GM18870 (cell line): Measurements from ENCODE around the gene BAZ1A.

ENCODE experiments used
- ATAC-seq: cut with Tn5 transposase; IDR thresholded peaks from one replicate; pipeline ENCODE4 v1.9.1; 2021; ENCODE audit warnings: moderate library complexity; ENCODE audit not compliant: unreplicated experiment

The BAZ1A gene, protein sequence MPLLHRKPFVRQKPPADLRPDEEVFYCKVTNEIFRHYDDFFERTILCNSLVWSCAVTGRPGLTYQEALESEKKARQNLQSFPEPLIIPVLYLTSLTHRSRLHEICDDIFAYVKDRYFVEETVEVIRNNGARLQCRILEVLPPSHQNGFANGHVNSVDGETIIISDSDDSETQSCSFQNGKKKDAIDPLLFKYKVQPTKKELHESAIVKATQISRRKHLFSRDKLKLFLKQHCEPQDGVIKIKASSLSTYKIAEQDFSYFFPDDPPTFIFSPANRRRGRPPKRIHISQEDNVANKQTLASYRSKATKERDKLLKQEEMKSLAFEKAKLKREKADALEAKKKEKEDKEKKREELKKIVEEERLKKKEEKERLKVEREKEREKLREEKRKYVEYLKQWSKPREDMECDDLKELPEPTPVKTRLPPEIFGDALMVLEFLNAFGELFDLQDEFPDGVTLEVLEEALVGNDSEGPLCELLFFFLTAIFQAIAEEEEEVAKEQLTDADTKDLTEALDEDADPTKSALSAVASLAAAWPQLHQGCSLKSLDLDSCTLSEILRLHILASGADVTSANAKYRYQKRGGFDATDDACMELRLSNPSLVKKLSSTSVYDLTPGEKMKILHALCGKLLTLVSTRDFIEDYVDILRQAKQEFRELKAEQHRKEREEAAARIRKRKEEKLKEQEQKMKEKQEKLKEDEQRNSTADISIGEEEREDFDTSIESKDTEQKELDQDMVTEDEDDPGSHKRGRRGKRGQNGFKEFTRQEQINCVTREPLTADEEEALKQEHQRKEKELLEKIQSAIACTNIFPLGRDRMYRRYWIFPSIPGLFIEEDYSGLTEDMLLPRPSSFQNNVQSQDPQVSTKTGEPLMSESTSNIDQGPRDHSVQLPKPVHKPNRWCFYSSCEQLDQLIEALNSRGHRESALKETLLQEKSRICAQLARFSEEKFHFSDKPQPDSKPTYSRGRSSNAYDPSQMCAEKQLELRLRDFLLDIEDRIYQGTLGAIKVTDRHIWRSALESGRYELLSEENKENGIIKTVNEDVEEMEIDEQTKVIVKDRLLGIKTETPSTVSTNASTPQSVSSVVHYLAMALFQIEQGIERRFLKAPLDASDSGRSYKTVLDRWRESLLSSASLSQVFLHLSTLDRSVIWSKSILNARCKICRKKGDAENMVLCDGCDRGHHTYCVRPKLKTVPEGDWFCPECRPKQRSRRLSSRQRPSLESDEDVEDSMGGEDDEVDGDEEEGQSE (N-terminal part only)

DNA sequence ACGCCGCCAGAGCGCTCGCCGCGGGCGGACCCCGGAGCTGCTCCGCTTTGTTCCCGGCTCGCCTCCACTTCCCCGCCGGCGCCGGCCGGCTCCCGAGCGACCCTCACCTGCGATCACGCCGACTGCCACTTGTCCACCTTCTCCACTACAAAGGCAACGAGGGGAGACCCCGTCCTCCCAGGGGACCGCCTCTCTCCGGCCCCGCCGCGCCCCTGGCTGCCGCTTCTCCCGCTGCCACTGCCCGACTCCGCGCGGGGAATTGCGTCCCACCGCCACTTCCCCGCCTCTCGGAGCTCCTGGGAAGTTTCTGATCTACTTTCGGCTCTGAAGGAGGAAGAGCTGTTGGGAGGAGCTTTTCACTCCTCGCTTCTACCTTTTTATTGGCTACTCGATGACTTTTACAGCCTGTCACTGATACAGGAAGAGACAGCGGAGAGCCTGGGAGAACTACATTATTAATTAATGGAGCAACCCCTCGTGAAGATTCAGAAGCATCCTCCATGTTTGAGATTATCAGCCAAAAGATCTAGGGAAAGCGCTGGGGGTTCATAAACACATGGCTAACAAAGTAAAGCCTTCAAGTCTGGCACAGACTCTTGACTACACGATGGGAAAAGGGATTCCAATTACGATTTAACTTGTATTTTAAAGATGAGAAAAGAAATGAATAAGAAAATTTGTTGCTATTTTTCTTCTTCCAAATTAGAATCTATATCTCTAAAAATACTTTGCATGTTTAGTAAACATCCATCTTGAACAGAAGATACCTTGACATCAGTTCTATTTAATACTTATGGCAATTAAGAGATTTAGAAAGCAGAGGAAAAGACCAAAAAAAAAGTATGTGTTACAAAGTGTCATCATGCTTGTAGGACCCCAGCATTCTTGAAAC lies at the start of gene BAZ1A:
Gene BAZ1A (minus strand): TSS at position 330 of the 892 bp plus-strand sequence. CDS start 756 bp downstream, outside the sequence.
- no peak for ATAC-seq

DNA sequence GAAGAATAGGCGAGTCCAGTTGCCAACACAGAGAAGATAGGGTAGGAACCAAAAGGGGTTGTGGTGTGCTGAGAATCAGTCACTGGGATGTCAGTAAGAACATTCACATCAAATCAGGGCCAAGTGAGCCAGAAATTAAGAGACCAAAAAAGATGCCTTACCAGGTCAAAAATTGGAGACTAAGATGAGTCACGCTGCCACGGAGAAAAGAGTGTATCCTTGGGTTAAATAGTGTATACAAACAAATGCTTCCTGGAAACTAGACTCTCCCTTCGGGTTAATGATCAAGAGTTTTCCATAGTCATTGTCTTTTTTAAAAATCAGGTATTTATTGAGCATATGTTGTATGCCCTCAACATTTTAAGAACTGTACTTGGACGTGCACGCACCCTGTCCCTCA lies 45.2 kb upstream of the BAZ1A start:
- ATAC-seq: no peak

DNA sequence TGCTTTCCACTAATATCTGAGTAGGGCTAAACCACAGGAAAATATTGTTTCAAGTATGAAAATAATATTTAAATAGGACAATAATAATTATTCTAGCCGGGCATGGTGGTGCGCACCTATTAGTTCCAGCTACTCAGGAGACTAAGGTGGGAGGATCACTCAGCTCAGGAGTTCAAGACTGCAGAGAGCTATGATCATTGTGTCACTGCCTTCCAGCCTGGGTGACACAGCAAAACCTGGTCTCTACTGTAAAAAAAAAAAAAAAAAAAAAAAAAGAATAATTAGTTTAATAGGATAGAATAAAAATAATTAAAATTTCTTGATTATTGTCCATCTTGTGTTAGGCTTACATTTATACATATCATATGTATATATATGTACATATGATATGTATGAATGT lies 38.5 kb upstream of the BAZ1A start:
- no peak for ATAC-seq

DNA sequence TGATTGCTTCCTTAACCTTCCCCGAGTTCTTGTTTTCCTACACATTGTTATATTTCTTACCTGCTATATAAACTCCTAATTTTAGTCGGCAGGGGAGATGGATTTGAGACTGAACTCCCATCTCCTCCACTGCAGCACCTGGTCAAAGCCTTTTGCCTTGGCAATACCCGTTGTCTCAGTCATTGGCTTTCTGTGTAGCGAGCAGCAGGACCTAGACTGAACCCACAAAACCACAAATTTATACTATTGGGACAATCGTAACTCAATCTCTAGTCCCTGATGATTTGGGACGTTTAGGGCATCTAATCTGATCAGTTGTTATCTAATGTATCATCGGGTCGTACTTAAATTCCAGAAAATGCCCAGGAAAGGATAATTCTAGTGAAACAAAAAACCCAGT lies 37.8 kb upstream of the BAZ1A start:
- no peak for ATAC-seq

DNA sequence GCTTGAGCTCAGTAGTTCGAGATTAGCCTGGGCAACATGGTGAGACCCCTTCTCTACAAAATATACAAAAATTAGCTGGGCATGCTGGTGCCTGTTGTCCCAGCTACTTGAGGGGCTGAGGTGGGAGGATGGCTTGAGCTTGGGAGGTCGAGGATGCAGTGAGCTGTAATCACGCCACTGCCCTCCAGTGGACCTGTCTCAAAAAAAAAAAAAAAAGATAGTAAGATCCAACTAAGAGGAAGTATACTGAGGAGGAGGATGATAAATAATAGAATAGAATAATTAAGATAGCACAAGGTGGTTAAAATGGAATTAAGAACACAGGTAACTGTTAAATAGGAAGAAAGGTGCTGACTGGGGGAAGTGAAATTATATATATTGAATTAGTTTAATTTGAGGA lies 37.0 kb upstream of the BAZ1A start:
- ATAC-seq: no peak

DNA sequence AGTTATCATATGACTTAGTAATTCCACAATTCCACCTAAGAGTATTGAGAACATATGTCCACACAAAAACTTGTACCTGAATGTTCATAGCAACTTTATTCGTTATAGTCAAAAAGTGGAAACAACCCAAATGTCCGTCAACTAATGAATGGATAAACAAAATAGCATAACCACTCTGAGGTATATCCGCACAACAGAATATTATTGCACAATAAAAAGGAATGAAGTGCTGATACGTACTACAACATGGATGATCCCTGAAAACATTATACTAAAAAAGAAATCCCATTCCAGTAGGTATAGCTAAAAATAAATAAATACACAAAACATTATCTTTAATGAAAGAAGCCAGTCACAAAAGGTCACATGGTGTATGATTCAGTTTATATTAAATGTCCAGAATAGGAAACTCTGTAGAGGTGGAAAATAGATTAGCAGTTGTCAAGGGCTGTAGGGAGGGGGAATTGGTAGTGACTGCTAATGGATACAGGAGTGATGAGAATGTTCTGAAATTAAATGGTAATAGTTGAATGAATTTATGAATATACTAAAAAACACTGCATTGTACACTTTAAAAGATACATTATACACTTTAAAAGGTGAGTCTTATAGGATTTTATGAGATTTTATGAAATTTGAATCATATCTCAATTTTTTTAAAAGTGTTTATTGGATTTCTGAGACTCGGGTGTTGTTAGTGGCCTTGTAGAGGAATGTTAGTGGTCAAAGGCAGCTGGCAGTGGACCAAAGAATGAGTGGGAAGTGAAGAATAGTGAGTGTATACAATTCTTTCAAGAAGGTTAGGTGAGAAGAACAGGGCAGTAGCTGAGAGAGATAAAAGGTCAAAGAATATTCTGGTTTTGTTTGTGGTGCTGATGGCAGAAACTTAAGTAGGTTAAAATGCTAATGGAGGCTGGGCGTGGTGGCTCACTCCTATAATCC lies 36.3 kb upstream of the BAZ1A start:
- no peak for ATAC-seq

DNA sequence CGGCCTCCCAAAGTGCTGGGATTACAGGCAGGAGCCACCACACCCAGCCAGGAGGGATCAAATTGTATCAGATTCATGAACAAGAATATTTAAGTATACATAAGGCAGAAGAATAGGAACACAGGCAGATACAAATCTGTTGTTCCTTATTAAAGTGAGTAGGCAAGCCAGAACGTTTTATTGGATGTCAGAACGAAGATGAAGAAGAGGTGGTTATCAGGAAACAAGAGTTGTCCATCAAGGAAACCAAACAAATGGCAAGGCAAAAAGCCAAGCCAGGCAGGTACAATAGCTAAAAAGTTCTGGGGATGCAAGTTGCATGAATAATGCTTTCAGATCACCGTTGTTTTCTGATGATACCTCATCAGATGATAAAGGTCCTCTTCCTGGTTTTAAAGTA lies 31.1 kb upstream of the BAZ1A start:
- no peak for ATAC-seq

DNA sequence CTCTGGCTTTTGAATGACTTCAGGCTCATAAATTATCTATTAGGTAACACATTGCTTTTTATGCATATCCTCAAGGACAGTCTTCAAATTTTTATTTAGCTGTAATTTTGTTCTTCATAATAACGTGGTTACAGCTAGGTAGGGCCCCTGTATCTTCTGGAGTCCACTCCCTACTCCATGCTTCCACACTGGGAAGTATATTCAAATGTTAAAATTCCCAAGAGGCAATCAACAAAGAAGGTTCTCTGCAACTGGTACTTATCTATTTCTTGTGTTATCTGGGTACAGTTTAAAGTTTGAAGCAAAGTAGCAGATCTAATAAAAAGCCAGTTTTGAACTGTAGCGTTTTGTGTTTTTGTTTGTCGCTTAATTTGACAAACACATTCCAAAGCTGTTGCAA lies 20.1 kb upstream of the BAZ1A start:
- ATAC-seq: no peak

DNA sequence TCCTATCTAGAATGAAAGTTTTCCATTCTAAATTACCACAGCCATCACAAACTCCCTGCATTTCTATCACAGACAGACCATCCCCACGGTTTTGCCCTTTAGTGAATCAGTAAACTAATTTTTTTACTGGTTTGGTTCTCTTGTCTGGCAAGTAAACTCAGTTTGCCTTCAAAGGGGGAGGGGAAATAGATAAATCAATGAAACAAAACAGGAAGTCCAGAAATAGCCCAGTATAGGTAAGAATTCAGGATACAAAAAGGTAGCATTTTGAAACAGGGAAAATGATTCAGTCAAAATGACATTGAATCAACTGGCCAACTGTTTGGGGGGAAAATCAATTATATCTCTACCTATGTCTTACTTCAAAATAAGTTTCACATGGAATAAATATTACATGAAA lies 15.8 kb upstream of the BAZ1A start:
- ATAC-seq: no peak

DNA sequence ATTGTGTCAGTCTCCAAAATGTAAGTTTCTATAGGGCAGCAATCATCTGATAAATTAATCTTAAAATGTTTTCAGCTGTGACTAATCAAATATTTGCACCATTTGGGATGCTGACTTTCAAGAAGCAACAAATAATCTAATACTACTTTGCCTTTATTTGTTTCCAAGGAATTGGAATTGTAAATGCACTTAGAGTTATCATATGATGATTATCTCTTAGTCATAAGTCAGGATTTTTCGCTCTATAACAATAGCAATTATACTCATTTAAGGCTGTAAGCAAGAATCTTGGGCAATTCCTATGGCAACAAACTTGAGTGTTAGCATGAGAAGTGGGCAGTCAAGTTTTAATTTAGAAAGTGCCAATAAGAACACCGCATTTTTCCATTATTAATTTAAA lies 13.0 kb upstream of the BAZ1A start:
- no peak for ATAC-seq

DNA sequence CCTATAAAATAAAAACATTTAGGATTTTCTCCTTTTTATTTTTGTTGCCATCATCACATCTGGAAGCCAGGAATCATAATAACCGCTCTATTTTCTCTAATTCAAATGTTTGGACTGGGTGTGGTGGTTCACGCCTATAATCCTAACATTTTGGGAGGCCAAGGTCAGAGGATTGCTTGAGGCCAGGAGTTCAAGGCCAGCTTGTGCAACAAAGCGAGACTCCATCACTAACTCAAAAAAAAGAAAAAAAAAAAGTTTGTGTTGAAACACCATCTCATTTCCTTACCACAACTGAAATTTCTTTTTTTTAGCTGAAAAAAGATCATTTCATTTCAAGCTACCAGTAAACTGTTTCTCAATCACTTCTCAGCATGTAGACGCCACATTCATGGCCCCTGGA lies 8.8 kb upstream of the BAZ1A start:
- no peak for ATAC-seq

DNA sequence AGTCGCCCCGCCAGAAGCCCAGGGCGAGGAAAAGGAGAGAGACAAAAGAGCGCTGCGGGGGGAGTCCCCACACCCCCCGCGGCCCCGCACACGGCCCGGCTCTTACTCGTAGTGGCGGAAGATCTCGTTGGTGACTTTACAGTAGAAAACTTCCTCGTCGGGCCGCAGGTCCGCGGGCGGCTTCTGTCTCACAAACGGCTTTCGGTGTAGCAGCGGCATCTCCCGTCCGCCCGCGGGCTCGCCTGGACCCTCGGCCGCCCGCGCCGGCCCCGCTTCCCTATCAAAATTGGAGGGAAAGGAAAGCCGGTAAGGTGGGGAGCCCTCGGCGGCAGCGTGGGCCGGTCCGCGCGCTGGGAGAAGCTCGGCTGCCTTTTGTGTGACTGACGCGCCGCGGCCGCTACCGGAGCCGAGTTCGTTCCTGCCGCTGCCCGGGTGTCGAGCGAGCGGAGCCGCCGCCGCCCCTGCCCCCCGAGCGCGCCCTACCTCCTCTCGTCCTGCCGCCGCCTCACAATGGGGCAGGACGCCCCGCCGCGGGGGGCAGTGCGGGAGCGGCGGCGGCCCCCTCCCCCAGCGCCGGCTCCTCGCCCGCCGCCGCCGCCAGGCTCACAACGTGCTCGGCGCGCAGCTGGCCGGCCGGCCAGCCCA lies 652 bp downstream of the BAZ1A start:
- ATAC-seq: peak; percentile 26

DNA sequence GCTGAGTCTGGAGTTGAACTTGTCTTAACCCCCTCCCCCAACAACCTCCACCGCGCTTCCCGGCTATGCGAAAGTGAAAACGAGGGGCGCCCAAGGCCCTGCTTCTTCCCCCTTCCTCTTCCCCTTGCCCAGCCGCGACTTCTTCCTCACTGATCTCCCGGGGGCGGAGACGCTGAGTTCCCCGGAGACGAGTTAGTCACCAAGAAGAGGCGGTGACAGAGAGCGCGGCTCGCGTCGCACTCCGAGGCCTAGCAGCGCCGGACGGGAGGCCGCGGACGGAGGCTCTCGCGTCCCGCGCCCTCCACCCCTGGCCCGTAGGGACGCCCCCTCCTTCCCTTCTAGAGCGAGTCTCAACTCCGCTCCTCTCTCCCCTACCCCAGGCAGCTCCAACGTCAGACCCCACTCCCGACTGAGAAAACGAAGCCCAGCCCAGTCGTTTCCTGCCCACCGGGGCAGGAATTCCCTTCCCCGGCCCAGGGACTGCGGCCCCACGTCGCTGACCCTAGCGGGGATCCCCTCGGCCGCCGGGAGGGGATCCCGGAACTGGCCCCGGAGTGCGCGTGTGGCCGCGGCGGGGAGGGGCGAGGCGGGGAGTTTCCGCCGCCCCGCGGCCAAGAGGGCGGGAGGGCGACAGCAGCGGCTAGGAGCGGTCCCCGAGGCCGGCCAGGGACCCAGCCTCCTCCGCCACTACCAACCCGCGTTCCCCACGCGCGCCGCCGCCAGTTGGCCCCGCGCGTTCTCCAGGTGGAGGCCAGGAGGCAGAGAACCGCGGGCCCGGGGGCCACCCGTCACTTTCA lies 1.4 kb downstream of the BAZ1A start:
- peak; percentile 55 for ATAC-seq

DNA sequence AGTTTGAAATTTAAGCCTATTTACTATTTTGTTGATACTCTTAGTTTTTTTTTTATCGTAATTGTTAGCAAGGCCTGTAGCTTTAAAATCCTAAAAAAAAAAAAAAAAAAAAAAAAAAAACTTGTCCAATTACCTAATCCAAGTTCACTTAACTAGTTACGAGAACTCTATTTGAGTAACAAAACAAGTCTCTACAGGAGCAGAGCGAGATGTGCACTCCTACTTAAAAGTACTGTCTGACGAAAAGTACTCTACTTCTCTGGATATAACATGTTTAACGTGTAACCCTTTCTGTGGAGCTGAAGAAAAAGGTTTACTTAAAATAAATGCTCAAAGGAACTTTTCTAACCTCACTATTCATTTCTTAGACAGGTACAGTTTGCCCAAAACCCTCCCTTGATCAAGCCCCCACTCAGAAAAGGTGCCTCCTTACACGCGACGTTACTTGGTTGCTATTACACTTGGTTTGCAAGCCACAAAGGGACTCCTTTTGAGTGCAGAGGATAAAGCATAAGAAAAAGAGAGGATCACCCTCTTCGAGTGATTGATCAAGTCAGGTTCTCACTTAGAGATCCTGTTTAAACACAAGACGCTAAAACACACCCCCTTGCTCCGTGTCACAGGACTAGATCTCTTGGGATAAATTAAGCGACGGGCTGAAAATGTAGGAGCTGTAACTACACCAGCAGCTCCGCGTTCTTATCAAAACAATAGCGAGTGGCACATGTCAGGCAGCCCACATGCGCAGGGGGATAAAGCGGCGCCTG lies 2.2 kb downstream of the BAZ1A start:
- ATAC-seq: peak; percentile 12

DNA sequence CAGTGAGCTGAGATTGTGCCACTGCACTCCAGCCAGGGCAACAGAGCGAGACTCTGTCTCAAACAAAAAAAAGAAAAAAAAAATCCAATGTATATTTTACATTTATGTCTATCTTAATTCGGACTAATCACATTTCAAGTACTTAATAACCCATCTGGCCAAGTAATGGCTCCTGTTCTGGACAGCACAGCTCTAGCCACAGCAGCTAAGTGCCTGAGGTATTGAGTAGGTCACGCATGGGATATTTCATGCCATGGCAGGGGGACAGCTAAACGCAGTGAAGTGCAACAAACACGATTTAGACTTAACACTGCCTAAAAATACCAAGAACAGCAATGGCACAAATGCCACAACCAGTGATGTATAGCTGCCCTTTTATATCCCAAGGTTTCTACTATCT lies 8.0 kb downstream of the BAZ1A start:
- no peak for ATAC-seq

DNA sequence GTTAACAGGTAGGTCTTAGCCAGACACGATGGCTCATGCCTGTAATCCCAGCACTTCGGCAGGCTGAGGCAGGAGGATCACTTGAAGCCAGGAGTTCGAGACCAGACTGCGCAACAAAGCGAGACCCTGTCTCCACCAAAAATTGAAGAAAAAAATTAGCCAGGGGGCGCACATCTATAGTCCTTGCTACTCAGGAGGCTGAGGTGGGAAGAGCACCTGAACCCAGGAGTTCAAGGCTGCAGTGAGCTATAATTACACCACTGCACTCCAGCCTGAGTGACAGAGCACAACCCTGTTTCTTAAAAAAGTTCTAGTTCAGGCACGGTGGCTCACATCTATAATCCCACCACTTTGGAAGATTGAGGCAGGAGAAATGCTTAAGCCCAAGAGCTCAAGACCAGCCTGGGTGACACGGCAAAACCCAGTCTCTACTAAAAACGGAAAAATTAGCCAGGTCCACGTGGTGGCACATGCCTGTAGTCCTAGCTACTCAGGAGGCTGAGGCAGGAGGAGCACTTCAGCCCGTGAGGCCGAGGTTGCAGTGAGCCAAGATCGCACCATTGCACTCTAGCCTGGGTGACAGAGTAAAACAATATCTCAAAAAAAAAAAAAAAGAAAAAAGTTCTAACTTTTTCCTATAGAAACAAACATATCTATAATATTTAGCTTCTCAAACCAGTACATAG lies 9.1 kb downstream of the BAZ1A start:
- ATAC-seq: no peak

DNA sequence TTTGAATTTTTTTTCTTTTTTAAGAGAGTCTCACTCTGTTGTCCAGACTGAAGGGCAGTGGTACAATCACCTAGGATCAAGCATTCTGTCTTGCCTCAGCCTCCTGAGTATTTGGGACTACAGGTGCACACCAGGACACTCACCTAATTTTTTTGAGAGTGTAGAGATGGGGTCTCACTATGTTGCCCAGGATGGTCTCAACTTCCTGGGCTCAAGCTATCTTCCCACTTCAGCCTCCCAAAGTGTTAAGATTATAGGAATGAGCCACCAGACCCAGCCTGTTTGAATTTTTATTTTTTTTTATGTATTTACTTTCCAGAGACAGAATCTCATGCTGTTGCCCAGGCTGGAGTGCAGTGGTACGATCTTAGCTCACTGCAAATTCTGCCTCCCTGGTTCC lies 11.3 kb downstream of the BAZ1A start:
- ATAC-seq: no peak
